HEK293 (cell line): ENCODE measurements around the gene ZCCHC7.

Experiments used
- CTCF ChIP-seq: fragments of 450-650 bp; formaldehyde crosslinking; IDR thresholded peaks from 2 replicates; pipeline ENCODE4 v1.5.1; 2016; ENCODE audit warnings: missing biosample characterization, missing genetic modification characterization
- KLF9 ChIP-seq: fragments of 450-650 bp; formaldehyde crosslinking; IDR thresholded peaks from 2 replicates; pipeline ENCODE4 v1.5.1; 2016; ENCODE audit warnings: missing biosample characterization, missing genetic modification characterization, low read depth
- PATZ1 ChIP-seq: fragments of 450-650 bp; formaldehyde crosslinking; IDR thresholded peaks from 2 replicates; pipeline ENCODE4 v1.5.1; 2016; ENCODE audit warnings: missing biosample characterization, missing genetic modification characterization
- YY1 ChIP-seq: fragments of 450-650 bp; formaldehyde crosslinking; IDR thresholded peaks from 2 replicates; pipeline ENCODE4 v1.5.1; 2018; ENCODE audit warnings: missing biosample characterization, missing genetic modification characterization
- ZBTB49 ChIP-seq: fragments of 450-650 bp; formaldehyde crosslinking; IDR thresholded peaks from 2 replicates; pipeline ENCODE4 v1.5.1; 2016; ENCODE audit warnings: missing biosample characterization, missing genetic modification characterization, low read depth
- ZBTB7A ChIP-seq: fragments of 450-650 bp; formaldehyde crosslinking; IDR thresholded peaks from 2 replicates; pipeline ENCODE4 v1.5.1; 2016; ENCODE audit warnings: low read depth, missing biosample characterization, missing genetic modification characterization
- ZNF274 ChIP-seq, 2 experiments: fragments of 200-500 bp in 1 of 2; fragments of 450-650 bp in 1 of 2; sonication (Bioruptor generic) in 1 of 2; formaldehyde crosslinking in 1 of 2; IDR thresholded peaks; 2 replicates each; pipeline versions ENCODE4 v1.5.1 to v1.6.1; 2014 to 2016; ENCODE audit warnings: borderline replicate concordance in 1 of 2, inconsistent platforms in 1 of 2, low read length in 1 of 2, missing biosample characterization in 1 of 2, missing genetic modification characterization in 1 of 2
- ZNF335 ChIP-seq: fragments of 450-650 bp; formaldehyde crosslinking; conservative IDR thresholded peaks from 2 replicates; pipeline ENCODE4 v1.5.1; 2016; ENCODE audit warnings: missing biosample characterization, missing genetic modification characterization
- ZNF404 ChIP-seq: fragments of 450-650 bp; formaldehyde crosslinking; IDR thresholded peaks from 2 replicates; pipeline ENCODE4 v1.5.1; 2017; ENCODE audit warnings: missing biosample characterization, missing genetic modification characterization
- ZNF830 ChIP-seq: fragments of 450-650 bp; IDR thresholded peaks from 2 replicates; pipeline ENCODE4 v1.5.0; 2018; ENCODE audit warnings: missing biosample characterization, missing genetic modification characterization, low read depth, mild to moderate bottlenecking, moderate library complexity

- TF ChIP-seq ZNF335 = no peak
- no peak for TF ChIP-seq ZBTB7A
- TF ChIP-seq ZNF274 (IDR thresholded peaks at IDR 0.05; ENCODE audit: low read length) = no peak
- no peak for TF ChIP-seq ZNF274 (tag by site-specific recombination; IDR thresholded peaks at IDR 0.05; ENCODE audit: borderline replicate concordance)
- TF ChIP-seq CTCF (tag by site-specific recombination) = no peak
- TF ChIP-seq KLF9 (tag by site-specific recombination) = no peak
- no peak for TF ChIP-seq ZNF830 (tag by site-specific recombination)
- no peak for TF ChIP-seq PATZ1 (tag by site-specific recombination)
- TF ChIP-seq ZBTB49 = no peak
- TF ChIP-seq YY1 (tag by site-specific recombination) = no peak
- TF ChIP-seq ZNF404 (tag by site-specific recombination) = no peak
Measured at GRCh38 chr9:37302277-37302676, 181.9 kb downstream of the ZCCHC7 start.
